Neural cell (in vitro differentiated cells): ENCODE data around the gene SFMBT2. TPM values are rescaled to one million over a fixed set of nuclear protein-coding genes. Genes with fewer than 3 reads are reported as not detected.

Experiments used
- H2AFZ ChIP-seq: fragments of 200-600, 300-800 bp; sonication (generic), shearing (Covaris generic); 2 replicates; pipeline ENCODE4 v1.6.0; 2014; ENCODE audit warnings: low read depth, mild to moderate bottlenecking, antibody characterized with exemption, low read length, moderate library complexity
- H3F3A ChIP-seq: fragments of 200-600 bp; shearing (Covaris generic); 2 replicates; pipeline ENCODE4 v1.6.1; 2016; ENCODE audit warnings: mild to moderate bottlenecking, moderate library complexity, mixed read lengths, antibody characterized with exemption, low read length; ENCODE audit not compliant: insufficient read depth, poor library complexity, severe bottlenecking
- H3K27ac ChIP-seq: fragments of 200-600, 300-800 bp; sonication (generic), shearing (Covaris generic); 2 replicates; pipeline ENCODE4 v1.5.1; 2014; ENCODE audit warnings: mild to moderate bottlenecking, low read length, moderate library complexity
- H3K27me3 ChIP-seq: fragments of 300-800, 200-600 bp; sonication (generic), shearing (Covaris generic); 2 replicates; pipeline ENCODE4 v1.6.0; 2014; ENCODE audit warnings: mild to moderate bottlenecking, low read depth, low read length, moderate library complexity; ENCODE audit not compliant: insufficient read depth
- H3K36me3 ChIP-seq: fragments of 300-800, 200-600 bp; sonication (generic), shearing (Covaris generic); 2 replicates; pipeline ENCODE4 v1.5.1; 2014; ENCODE audit warnings: mild to moderate bottlenecking, antibody characterized with exemption, low read length, moderate library complexity; ENCODE audit not compliant: insufficient read depth
- H3K4me2 ChIP-seq: fragments of 300-800, 200-600 bp; sonication (generic), shearing (Covaris generic); 2 replicates; pipeline ENCODE4 v1.6.0; 2014; ENCODE audit warnings: mild to moderate bottlenecking, low read length
- H3K4me3 ChIP-seq: fragments of 300-800, 200-600 bp; sonication (generic), shearing (Covaris generic); 2 replicates; pipeline ENCODE4 v1.5.1; 2014; ENCODE audit warnings: mild to moderate bottlenecking, low read length, moderate library complexity
- H3K79me2 ChIP-seq: fragments of 200-600 bp; shearing (Covaris generic); replicated peaks from 2 replicates; pipeline ENCODE4 v1.6.0; 2014; ENCODE audit warnings: mild to moderate bottlenecking, low read length, moderate library complexity; ENCODE audit not compliant: insufficient read depth
- H3K9ac ChIP-seq: fragments of 300-800, 200-600 bp; sonication (generic), shearing (Covaris generic); 2 replicates; pipeline ENCODE4 v1.6.1; 2016; ENCODE audit warnings: mild to moderate bottlenecking, low read length, mixed read lengths
- H3K9me2 ChIP-seq: fragments of 200-600 bp; shearing (Covaris generic); 2 replicates; pipeline ENCODE4 v1.6.1; 2016; ENCODE audit warnings: mild to moderate bottlenecking, low read length, mixed read lengths; ENCODE audit not compliant: insufficient read depth
- H3K9me3 ChIP-seq: fragments of 200-600, 300-800 bp; sonication (generic), shearing (Covaris generic); 2 replicates; pipeline ENCODE4 v1.6.1; 2016; ENCODE audit warnings: mild to moderate bottlenecking, mixed run types, low read length, moderate library complexity, mixed read lengths
- H4K20me1 ChIP-seq: fragments of 200-600 bp; shearing (Covaris generic); 2 replicates; pipeline ENCODE4 v1.6.1; 2016; ENCODE audit warnings: mild to moderate bottlenecking, mixed run types; ENCODE audit not compliant: insufficient read depth
- EP300 ChIP-seq: fragments of 450-650 bp; conservative IDR thresholded peaks from 2 replicates; pipeline ENCODE4 v1.6.1; 2014; ENCODE audit warnings: antibody characterized with exemption, mild to moderate bottlenecking, moderate library complexity; ENCODE audit not compliant: poor library complexity, severe bottlenecking
- EZH2 ChIP-seq: fragments of 200-600, 300-800 bp; shearing (Covaris generic), sonication (generic); IDR thresholded peaks from 2 replicates; pipeline ENCODE4 v1.6.1; 2014; ENCODE audit warnings: antibody characterized with exemption, low read length, borderline replicate concordance, mild to moderate bottlenecking; ENCODE audit not compliant: insufficient read depth, poor library complexity, severe bottlenecking
- MXI1 ChIP-seq: fragments of 450-650 bp; conservative IDR thresholded peaks from 2 replicates; pipeline ENCODE4 v1.6.1; 2014; ENCODE audit warnings: antibody characterized with exemption, mild to moderate bottlenecking; ENCODE audit not compliant: poor library complexity, severe bottlenecking
- POLR2AphosphoS5 ChIP-seq: IDR thresholded peaks from 2 replicates; pipeline ENCODE4 v1.6.1; 2012
- RAD21 ChIP-seq: fragments of 450-650 bp; conservative IDR thresholded peaks from 2 replicates; pipeline ENCODE4 v1.6.1; 2014; ENCODE audit warnings: antibody characterized with exemption, mild to moderate bottlenecking, moderate library complexity
- SMC3 ChIP-seq: fragments of 450-650 bp; conservative IDR thresholded peaks from 2 replicates; pipeline ENCODE4 v1.6.1; 2014; ENCODE audit warnings: antibody characterized with exemption, mild to moderate bottlenecking, moderate library complexity; ENCODE audit not compliant: poor library complexity
- TAF1 ChIP-seq: IDR thresholded peaks from 2 replicates; pipeline ENCODE4 v1.6.1; 2012; ENCODE audit warnings: low read depth
- polyA plus RNA-seq: library from polyadenylated mRNA; depleted of rRNA; stranded (reverse); fragments of >200 nt; gene quantifications from 2 replicates; pipeline ENCODE4 v1.2.3, GENCODE V29; 2014
- TF ChIP-seq, protein P1 (sequence below): fragments of 450-650 bp; IDR thresholded peaks from 2 replicates; pipeline ENCODE4 v1.5.1; 2014; ENCODE audit warnings: antibody characterized with exemption, mild to moderate bottlenecking, moderate library complexity; ENCODE audit not compliant: poor library complexity, severe bottlenecking
- TF ChIP-seq, protein P2 (sequence below): IDR thresholded peaks from 2 replicates; pipeline ENCODE4 v1.6.1; 2012; ENCODE audit warnings: borderline replicate concordance

SFMBT2 gene
- polyA plus RNA-seq, 1 donor from 2014 or later = 1.3 TPM

DNA sequence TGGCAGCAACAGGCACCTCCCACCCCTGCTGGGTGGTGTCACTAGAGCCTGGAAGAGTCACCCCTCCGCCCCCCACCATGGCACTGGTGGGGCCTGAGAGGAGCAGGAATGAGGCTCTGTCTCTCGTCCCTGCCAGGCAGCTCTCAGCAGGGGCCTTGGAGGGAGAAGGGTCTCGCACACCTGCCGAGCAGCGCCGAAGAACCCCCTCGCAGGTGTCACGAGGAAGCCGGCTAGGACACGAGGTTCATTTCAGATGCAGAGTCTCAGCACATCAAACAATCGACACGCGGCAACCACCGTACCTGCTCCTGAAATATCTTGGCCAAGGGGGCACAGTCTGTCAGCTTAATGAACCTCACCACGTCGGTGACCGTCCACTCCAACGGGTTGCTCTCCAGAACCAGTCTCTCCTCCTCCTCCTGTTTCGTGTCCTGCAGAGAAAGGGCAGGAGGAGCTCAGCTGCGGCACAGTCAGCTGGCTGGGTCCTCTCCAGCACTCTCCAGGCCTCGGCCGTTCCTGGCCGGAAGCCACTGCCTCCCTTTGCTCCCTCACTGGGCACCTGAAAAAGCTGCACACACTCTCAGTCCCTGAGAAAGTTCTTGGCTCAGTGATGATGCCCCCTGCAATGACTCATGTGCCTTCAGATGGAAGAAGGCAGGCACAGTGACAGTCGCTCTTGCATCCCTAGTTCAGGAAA, 240.1 kb downstream of the SFMBT2 start:
- Histone ChIP-seq H2AFZ (no peak overlapping the region), H3K27me3 (no peaks in the 10 kb centered on the region), H3K36me3 (no peaks in the 10 kb centered on the region), H3K9ac (no peak overlapping the region), H3F3A (no peaks in the 10 kb centered on the region), H3K9me2 (no peaks in the 10 kb centered on the region), H3K4me3 (no peak overlapping the region), H4K20me1 (no peaks in the 10 kb centered on the region), H3K27ac (no peak overlapping the region), H3K79me2 (no peaks in the 10 kb centered on the region), H3K9me3 (no peaks in the 10 kb centered on the region), H3K4me2 (no peak overlapping the region)
- TF ChIP-seq SMC3 (no peak), TAF1 (no peak), POLR2AphosphoS5 (no peak), RAD21 (no peak), EZH2 (no peak)
- TF ChIP-seq, protein P1, sequence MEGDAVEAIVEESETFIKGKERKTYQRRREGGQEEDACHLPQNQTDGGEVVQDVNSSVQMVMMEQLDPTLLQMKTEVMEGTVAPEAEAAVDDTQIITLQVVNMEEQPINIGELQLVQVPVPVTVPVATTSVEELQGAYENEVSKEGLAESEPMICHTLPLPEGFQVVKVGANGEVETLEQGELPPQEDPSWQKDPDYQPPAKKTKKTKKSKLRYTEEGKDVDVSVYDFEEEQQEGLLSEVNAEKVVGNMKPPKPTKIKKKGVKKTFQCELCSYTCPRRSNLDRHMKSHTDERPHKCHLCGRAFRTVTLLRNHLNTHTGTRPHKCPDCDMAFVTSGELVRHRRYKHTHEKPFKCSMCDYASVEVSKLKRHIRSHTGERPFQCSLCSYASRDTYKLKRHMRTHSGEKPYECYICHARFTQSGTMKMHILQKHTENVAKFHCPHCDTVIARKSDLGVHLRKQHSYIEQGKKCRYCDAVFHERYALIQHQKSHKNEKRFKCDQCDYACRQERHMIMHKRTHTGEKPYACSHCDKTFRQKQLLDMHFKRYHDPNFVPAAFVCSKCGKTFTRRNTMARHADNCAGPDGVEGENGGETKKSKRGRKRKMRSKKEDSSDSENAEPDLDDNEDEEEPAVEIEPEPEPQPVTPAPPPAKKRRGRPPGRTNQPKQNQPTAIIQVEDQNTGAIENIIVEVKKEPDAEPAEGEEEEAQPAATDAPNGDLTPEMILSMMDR = no peak
- TF ChIP-seq, protein P2, sequence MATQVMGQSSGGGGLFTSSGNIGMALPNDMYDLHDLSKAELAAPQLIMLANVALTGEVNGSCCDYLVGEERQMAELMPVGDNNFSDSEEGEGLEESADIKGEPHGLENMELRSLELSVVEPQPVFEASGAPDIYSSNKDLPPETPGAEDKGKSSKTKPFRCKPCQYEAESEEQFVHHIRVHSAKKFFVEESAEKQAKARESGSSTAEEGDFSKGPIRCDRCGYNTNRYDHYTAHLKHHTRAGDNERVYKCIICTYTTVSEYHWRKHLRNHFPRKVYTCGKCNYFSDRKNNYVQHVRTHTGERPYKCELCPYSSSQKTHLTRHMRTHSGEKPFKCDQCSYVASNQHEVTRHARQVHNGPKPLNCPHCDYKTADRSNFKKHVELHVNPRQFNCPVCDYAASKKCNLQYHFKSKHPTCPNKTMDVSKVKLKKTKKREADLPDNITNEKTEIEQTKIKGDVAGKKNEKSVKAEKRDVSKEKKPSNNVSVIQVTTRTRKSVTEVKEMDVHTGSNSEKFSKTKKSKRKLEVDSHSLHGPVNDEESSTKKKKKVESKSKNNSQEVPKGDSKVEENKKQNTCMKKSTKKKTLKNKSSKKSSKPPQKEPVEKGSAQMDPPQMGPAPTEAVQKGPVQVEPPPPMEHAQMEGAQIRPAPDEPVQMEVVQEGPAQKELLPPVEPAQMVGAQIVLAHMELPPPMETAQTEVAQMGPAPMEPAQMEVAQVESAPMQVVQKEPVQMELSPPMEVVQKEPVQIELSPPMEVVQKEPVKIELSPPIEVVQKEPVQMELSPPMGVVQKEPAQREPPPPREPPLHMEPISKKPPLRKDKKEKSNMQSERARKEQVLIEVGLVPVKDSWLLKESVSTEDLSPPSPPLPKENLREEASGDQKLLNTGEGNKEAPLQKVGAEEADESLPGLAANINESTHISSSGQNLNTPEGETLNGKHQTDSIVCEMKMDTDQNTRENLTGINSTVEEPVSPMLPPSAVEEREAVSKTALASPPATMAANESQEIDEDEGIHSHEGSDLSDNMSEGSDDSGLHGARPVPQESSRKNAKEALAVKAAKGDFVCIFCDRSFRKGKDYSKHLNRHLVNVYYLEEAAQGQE = no peak

DNA sequence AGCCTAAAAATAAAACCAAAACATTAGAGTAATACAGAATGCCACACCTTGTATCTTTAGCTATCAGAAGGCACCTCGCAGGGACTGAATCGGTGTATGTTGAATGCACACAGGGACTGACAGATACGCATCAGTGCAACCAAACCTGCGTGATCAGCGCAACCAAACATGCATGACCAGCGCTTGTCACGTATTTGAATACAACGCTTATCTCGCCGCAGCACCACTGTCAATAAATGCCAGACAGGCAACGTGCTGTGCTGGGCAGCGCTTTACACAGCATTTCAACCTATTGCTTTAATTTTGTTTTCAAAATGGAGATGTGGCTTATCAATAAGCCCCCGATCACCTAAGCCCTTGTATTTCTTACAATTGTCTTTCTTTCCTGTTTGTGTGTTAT, 242.4 kb downstream of the SFMBT2 start:
- H3K79me2 ChIP-seq = no peaks in the 10 kb centered on the region
- no peaks in the 10 kb centered on the region for H3K9me3 ChIP-seq
- TF ChIP-seq POLR2AphosphoS5 (no peak), MXI1 (no peak), EZH2 (no peak), TAF1 (no peak), EP300 (no peak), RAD21 (no peak), SMC3 (no peak)
- TF ChIP-seq, protein P1 = no peak
- TF ChIP-seq, protein P2 = no peak
- H4K20me1 ChIP-seq = no peaks in the 10 kb centered on the region
- no peak overlapping the region for H3K4me2 ChIP-seq
- no peak overlapping the region for H3K9ac ChIP-seq
- H3F3A ChIP-seq = no peaks in the 10 kb centered on the region
- no peak overlapping the region for H3K4me3 ChIP-seq
- H3K9me2 ChIP-seq = no peaks in the 10 kb centered on the region
- H3K36me3 ChIP-seq = no peaks in the 10 kb centered on the region
- H3K27ac ChIP-seq = no peak overlapping the region
- H3K27me3 ChIP-seq = no peaks in the 10 kb centered on the region
- no peak overlapping the region for H2AFZ ChIP-seq
